CD4-positive, alpha-beta T cell treated with Interleukin-6 at 100 ng/mL for 8 hours (primary cell): ENCODE data around the gene LPP.
A peak's percentile ranks its signal among the peaks of the same experiment; 100 is the strongest.

Source experiments
- DNase-seq: peaks from one replicate; pipeline ENCODE4 v3.0.0-alpha.2; 2020; ENCODE audit warnings: mixed read lengths, low spot score

The LPP gene

DNA sequence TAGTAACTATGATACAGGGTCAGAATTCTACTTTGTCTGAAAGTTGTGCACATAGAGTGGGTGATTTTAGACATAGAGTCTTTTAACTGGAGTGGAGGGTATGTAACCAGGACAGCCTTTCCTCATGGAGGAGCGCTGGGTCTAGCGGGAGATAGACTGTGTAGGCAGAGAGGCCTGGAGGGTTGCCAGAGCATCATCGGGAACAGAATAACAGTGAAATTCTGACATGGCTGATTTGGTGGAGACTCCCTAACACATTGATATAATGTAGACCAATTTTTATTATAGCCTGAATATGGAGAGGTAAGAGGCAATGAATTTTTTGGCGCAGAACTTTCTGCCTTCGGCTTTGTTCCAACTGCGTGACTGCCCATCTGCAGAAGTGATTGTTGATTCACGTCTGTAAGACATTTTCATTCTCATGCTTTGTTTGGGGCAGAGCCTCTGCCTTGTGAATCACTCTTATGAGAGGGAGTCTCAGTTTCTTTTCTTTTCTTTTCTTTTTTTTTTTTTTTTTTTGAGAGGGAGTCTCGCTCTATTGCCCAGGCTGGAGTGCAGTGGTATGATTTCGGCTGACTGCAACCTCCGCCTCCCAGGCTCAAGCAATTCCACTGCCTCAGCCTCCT is 16.0 kb downstream of the LPP start:
- DNase-seq, result no peak

- DNase-seq, result peak; percentile 61
Measured at GRCh38 chr3:188170461-188171459, 16.8 kb downstream of the LPP start.

GRCh38 chr3:188171682-188172467 is 17.9 kb downstream of the LPP start:
- no peak for DNase-seq

DNA sequence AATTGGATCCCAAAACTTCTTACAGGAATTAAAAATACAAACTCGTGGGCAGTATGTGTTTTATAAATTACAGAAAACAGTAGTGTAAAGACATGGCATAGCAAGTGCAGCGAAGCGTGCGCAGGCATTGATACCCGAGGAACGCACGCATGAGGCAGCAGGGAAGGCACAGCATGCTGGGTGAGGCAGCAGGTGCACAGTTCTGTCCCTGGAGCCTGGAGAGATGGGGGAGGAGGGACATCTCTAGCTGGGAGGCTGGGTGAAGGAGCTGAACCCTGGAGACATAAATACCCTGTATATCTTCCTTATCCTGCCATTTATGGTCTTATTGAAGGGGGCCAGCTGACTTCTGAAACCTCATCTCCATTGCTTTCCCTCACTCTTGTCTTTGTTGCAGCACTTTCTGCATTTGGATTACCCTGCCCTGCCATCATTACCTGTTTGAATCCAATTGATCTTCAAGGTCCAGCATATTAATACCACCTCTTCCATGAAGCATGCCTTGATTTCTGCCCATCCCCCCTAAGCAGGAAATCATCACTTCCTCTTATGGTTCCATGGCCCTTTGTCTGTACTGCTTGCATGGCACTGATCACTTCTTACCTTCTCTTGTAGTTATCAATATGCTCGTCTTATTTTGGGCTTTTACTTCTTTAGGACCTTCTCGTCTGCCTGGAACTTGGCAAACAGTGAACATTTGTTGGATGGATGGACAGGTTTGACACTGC is 20.5 kb downstream of the LPP start:
- no peak for DNase-seq

- no peak for DNase-seq
Measured at GRCh38 chr3:188176476-188176875, 22.5 kb downstream of the LPP start.

- no peak for DNase-seq
Measured at GRCh38 chr3:188176884-188177283, 22.9 kb downstream of the LPP start.

- no peak for DNase-seq
Measured at GRCh38 chr3:188177721-188178120, 23.8 kb downstream of the LPP start.

DNA sequence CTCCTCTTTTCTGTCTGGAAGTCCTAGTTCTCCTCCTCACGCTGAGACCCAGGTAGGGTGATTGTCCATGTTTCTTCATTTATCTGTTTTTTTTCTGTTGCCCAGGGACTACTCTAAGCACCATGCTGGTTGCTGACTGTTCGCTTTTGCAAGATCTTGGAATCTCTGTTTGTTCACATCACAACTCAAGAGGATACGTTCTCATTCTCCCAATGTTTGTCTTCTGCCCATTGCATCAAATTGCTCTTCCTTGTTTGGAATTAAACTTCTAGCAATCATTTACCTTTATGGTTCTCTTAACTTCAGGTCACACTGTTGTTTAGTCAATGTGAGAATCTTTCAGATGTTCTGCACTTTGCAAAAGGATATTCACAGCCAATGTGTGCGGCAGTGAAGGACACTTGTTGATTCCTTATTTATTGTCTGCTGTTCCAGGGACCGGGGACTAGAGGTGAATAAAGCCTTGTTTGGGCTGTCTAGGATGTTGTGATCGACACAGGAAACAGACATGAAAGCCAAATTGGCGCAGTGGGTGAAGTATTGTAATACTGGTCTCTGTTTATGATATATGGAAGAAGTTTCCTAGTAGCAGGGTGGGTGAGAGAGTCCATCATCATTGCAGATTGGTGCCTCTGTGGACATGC is 24.5 kb downstream of the LPP start:
- DNase-seq, result no peak

- no peak for DNase-seq
Measured at GRCh38 chr3:188179006-188179966, 25.3 kb downstream of the LPP start.

DNA sequence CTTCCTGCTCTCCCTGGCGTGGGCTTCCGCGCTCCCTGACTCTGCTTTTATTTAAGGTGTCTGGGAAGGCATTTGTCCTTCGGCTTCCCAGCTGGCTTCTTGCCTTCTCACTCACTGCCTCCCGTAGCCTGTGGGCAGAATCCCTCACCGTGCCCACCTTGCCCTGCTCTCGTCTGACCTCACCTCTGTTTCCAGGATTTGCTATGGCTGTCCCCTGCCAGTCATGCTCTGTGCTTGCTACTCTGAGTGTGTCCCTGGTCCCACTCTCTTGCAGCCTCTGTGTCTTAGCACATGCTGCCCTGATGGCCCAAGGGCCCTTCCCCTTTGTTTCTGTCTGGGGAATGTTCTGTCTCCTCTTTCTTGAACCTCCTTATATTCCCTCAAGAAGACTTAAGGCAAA is 26.2 kb downstream of the LPP start:
- DNase-seq, result no peak

- DNase-seq, result no peak
Measured at GRCh38 chr3:188183452-188183851, 29.5 kb downstream of the LPP start.

- no peak for DNase-seq
Measured at GRCh38 chr3:188184160-188184559, 30.2 kb downstream of the LPP start.

DNA sequence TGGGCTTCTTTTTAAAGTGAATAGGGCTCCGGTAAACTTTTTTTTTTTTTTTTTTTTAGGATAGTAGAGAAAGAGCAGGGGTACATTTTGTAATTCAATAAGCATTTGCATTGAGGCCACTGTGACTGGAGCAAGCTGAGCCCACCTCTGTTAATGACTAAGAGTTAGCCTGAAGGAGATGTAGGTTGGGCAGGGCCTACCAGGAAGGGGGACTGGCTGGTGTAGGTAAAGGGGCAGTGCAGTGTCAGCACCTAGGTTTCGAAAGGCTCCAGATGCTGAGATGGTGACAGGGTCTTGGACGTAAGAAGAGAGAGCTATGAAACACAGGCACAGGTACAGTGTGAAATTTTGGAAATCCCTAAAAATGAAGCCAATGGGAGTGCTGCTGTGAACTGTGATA is 30.7 kb downstream of the LPP start:
- no peak for DNase-seq

GRCh38 chr3:188185717-188186251 is 31.8 kb downstream of the LPP start:
- no peak for DNase-seq

- DNase-seq, result no peak
Measured at GRCh38 chr3:188187053-188187452, 33.1 kb downstream of the LPP start.

GRCh38 chr3:188188911-188189310 is 35.0 kb downstream of the LPP start:
- DNase-seq, result no peak

DNA sequence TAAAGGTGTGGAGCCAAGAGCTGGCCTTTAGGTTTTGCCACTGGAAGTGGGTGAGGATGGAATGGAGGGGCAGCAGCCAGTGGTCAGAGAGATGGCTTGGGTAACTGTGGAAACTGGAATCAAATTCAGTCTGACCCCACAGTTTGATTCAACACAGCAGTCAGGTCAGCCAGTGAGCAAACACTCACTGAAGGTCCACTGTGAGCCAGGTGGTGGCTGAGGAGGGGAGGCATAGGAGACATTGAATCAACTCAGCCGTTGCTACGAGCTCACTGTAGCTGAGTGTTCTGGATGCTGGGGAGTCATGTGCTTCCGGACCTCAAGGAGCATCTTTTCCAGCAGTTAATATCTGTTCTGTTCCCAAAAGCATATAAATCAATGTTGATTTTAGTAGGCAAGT is 37.5 kb downstream of the LPP start:
- DNase-seq, result no peak

DNA sequence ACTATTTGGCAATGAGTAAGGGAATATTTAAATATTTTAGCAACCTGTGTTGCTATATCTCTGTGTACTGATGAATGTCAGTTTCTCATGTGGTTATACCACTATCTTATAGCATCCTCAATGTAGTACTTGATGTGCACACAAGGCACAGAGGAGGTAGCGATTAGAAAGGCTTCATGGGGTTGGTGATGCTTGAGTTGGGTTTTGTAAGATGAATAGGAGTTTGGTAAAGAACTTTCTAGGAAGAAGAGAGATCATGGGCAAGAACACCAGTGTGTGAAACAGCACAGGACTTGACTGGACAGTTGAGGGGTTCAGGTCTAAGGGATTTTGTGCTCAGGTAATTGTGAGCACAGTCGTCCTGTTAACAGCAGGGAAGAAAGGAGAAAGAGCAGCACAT is 38.1 kb downstream of the LPP start:
- DNase-seq, result no peak

DNA sequence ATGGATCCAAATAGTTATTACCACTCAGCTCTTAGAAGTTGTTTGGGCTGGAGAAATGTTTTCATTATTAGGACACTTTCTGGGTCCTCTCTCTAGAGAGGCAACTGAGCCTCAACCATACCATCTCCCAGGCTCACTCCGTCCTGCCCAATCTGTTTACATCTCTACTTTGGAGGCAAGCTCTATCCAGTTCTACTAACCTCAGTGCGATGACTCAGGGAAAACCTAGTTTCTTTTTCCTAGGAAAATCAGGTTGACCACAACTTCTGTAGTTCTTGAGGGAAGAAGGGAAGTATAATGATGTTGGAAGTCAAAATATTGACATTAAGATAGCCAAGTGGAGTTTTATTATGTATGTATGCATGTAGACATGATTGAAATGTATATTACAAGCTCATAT is 40.4 kb downstream of the LPP start:
- DNase-seq, result no peak
